Esophagus muscularis mucosa (tissue), 4 donors: Measurements from ENCODE around the gene DMRTB1.

Experiments used
- EP300 ChIP-seq: sonication (generic); formaldehyde crosslinking; IDR thresholded peaks from one replicate; pipeline ENCODE4 v1.6.1; 2017; ENCODE audit warnings: antibody characterized with exemption
- POLR2A ChIP-seq: fragments of 450-650 bp; IDR thresholded peaks from one replicate; pipeline ENCODE4 v1.6.1; 2017; ENCODE audit warnings: antibody characterized with exemption, moderate library complexity, mild to moderate bottlenecking, low read depth
- POLR2AphosphoS5 ChIP-seq, 2 donors: sonication (generic); formaldehyde crosslinking; IDR thresholded peaks; one replicate each; pipeline ENCODE4 v1.6.1; 2017; ENCODE audit warnings: antibody characterized with exemption in 2 of 2
- TF ChIP-seq, protein P1 (sequence below), 3 experiments: fragments of 200-600 bp in 2 of 3; fragments of 450-650 bp in 1 of 3; sonication (generic) in 2 of 3; IDR thresholded peaks; one replicate each; pipeline ENCODE4 v1.5.1; 2017 to 2019; ENCODE audit warnings: antibody characterized with exemption in 3 of 3, mild to moderate bottlenecking in 2 of 3, moderate library complexity in 1 of 3

DNA sequence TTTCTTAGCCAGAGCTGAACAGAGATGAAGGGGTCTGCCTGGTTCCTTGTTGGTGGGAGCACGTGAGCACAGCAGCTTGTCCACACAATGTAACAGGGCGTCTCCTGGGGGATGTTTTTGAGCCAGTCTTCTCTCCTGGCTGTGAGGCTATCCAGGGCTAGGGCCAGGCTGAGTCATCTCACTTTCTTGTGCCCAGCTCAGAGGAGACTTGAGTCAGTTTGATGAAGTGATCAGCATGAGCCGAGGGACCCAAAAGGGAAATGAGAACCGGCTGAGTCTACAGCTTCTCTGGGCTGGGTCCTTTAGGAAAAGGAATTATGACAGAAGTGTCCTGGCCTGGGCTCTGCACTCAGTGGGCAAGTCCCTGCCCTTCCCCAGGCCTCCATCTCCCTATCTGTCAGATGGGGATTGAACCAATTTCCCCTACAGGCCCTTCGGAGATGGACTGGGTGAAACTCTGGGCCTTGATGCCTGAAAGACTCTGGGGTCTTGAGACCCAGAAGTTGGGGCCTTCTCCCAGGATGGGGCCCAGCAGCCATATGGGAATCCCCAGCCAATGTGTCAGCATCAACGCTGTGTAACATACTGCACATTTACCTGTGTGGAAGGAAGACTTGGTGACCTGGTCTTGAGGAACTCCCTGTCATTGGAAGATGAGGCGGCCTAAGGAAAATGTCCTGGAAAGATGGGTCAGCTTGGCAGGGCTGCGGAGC is 36.6 kb downstream of the DMRTB1 start:
- no peak for TF ChIP-seq POLR2A
- TF ChIP-seq, protein P1, sequence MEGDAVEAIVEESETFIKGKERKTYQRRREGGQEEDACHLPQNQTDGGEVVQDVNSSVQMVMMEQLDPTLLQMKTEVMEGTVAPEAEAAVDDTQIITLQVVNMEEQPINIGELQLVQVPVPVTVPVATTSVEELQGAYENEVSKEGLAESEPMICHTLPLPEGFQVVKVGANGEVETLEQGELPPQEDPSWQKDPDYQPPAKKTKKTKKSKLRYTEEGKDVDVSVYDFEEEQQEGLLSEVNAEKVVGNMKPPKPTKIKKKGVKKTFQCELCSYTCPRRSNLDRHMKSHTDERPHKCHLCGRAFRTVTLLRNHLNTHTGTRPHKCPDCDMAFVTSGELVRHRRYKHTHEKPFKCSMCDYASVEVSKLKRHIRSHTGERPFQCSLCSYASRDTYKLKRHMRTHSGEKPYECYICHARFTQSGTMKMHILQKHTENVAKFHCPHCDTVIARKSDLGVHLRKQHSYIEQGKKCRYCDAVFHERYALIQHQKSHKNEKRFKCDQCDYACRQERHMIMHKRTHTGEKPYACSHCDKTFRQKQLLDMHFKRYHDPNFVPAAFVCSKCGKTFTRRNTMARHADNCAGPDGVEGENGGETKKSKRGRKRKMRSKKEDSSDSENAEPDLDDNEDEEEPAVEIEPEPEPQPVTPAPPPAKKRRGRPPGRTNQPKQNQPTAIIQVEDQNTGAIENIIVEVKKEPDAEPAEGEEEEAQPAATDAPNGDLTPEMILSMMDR (IDR thresholded peaks at IDR 0.05): no peak
- TF ChIP-seq POLR2AphosphoS5 (IDR thresholded peaks at IDR 0.05): no peak
- TF ChIP-seq EP300: no peak
